GM12878 (cell line): ENCODE measurements around the gene NCKAP5. TPM values are rescaled to one million over a fixed set of nuclear protein-coding genes. Genes with fewer than 3 reads are reported as not detected.

Experiments used
- ATAC-seq: fragments of 200-7000 bp; cut with Tn5 transposase; 3 replicates; pipeline ENCODE4 v1.9.1; 2020; ENCODE audit warnings: mild to moderate bottlenecking, moderate library complexity
- BruUV-seq: library from RNA; stranded (reverse); fragments of 400-500 nt; replicated peaks from 2 replicates; lab custom pipeline; 2021; lab: Mats Ljungman, UMichigan
- CTCF ChIA-PET: fragments of 300-600 bp; sonication (Branson Sonifier 250); formaldehyde crosslinking; extraction: SDS; loops from one replicate; lab custom pipeline; 2021; ENCODE audit warnings: inconsistent platforms; lab: Yijun Ruan, JAX
- POLR2A ChIA-PET: fragments of 350-600 bp; formaldehyde crosslinking; extraction: SDS; loops from one replicate; lab custom pipeline; 2021; ENCODE audit warnings: inconsistent platforms; lab: Charles Lee
- RAD21 ChIA-PET: fragments of 300-600 bp; sonication (Branson Sonifier 250); formaldehyde crosslinking; loops from one replicate; lab custom pipeline; 2023; ENCODE audit warnings: antibody characterized with exemption; ENCODE audit not compliant: unreplicated experiment; lab: Charles Lee
- SMC1A ChIA-PET: fragments of 300-600 bp; sonication (Branson Sonifier 250); formaldehyde crosslinking; loops from one replicate; lab custom pipeline; 2023; ENCODE audit not compliant: unreplicated experiment, uncharacterized antibody; lab: Charles Lee
- DNase-seq: peaks from one replicate; pipeline ENCODE4 v3.0.0-alpha.2; 2011; ENCODE audit warnings: low read depth, low spot score
- FAIRE-seq: peaks from 3 replicates; lab custom pipeline; 2011; peaks lifted over from hg19 to GRCh38; lab: Jason Lieb, UNC
- H2AFZ ChIP-seq: 2 replicates; pipeline ENCODE4 v1.6.0; 2011; ENCODE audit warnings: low read depth, low read length, control low read depth; ENCODE audit not compliant: control insufficient read depth
- H3K27ac ChIP-seq: 2 replicates; pipeline ENCODE4 v1.5.1; 2011; ENCODE audit warnings: control low read depth; ENCODE audit not compliant: control insufficient read depth, insufficient read depth
- H3K27me3 ChIP-seq, 2 experiments: replicated peaks in 1 of 2; 2 replicates each; pipeline versions ENCODE4 v1.6.0 to v1.6.1; 2011; ENCODE audit warnings: low read length in 1 of 2; ENCODE audit not compliant: control insufficient read depth in 2 of 2, insufficient read depth in 2 of 2
- H3K36me3 ChIP-seq, 2 experiments: 2 replicates each; pipeline ENCODE4 v1.5.1; 2011; ENCODE audit warnings: low read length in 1 of 2; ENCODE audit not compliant: control insufficient read depth in 2 of 2, insufficient read depth in 2 of 2
- H3K4me1 ChIP-seq: 2 replicates; pipeline ENCODE4 v1.6.1; 2011; ENCODE audit warnings: mild to moderate bottlenecking, low read length, moderate library complexity, mixed read lengths; ENCODE audit not compliant: control insufficient read depth, insufficient read depth
- H3K4me2 ChIP-seq: 2 replicates; pipeline ENCODE4 v1.6.0; 2011; ENCODE audit warnings: control low read depth; ENCODE audit not compliant: control insufficient read depth, insufficient read depth
- H3K4me3 ChIP-seq: fragments of 200-600 bp; sonication (generic); 2 replicates; pipeline ENCODE4 v1.5.1; 2016
- H3K79me2 ChIP-seq: 2 replicates; pipeline ENCODE4 v1.6.0; 2011; ENCODE audit warnings: low read length; ENCODE audit not compliant: control insufficient read depth, insufficient read depth
- H3K9ac ChIP-seq: 2 replicates; pipeline ENCODE4 v1.8.0; 2011; ENCODE audit warnings: low read length, control low read depth, mixed read lengths; ENCODE audit not compliant: control insufficient read depth, insufficient read depth
- H3K9me3 ChIP-seq: replicated peaks from 3 replicates; pipeline ENCODE4 v1.5.1; 2011; ENCODE audit warnings: mild to moderate bottlenecking, low read length; ENCODE audit not compliant: control insufficient read depth, insufficient read depth
- H4K20me1 ChIP-seq: 2 replicates; pipeline ENCODE4 v1.6.0; 2011; ENCODE audit not compliant: control insufficient read depth, insufficient read depth
- BCL11A ChIP-seq: IDR thresholded peaks from 2 replicates; pipeline ENCODE4 v1.6.1; 2011; ENCODE audit warnings: low read depth, low read length
- CBX3 ChIP-seq: fragments of 200-600 bp; sonication (generic); IDR thresholded peaks from 2 replicates; pipeline ENCODE4 v1.6.1; 2016; ENCODE audit warnings: low read depth, borderline replicate concordance
- KLF5 ChIP-seq: fragments of 450-650 bp; IDR thresholded peaks from 2 replicates; pipeline ENCODE4 v1.6.1; 2014; ENCODE audit warnings: mild to moderate bottlenecking; ENCODE audit not compliant: partially characterized antibody
- MEF2B ChIP-seq: fragments of 450-650 bp; IDR thresholded peaks from 2 replicates; pipeline ENCODE4 v1.6.1; 2018; ENCODE audit warnings: mild to moderate bottlenecking, moderate library complexity; ENCODE audit not compliant: partially characterized antibody, poor library complexity, severe bottlenecking
- SMAD1 ChIP-seq: fragments of 450-650 bp; IDR thresholded peaks from 2 replicates; pipeline ENCODE4 v1.6.1; 2018; ENCODE audit warnings: mild to moderate bottlenecking, low read depth; ENCODE audit not compliant: partially characterized antibody
- SRF ChIP-seq, 2 experiments: IDR thresholded peaks; 2 replicates each; pipeline ENCODE4 v1.6.1; 2011; ENCODE audit warnings: low read depth in 2 of 2, low read length in 2 of 2, mild to moderate bottlenecking in 1 of 2, moderate library complexity in 1 of 2
- TCF12 ChIP-seq: IDR thresholded peaks from 2 replicates; pipeline ENCODE4 v1.6.1; 2011; ENCODE audit warnings: low read depth, mild to moderate bottlenecking, low read length
- YBX1 ChIP-seq: fragments of 450-650 bp; IDR thresholded peaks from 2 replicates; pipeline ENCODE4 v1.6.1; 2016; ENCODE audit warnings: antibody characterized with exemption
- WGBS: methylation state at CpG from one replicate; pipeline ENCODE4 v1.1.6; 2016; ENCODE audit warnings: low lambda C conversion rate; ENCODE audit not compliant: insufficient replicate concordance, insufficient coverage; ENCODE audit errors: missing lambda C conversion rate; 5-methylcytosine and 5-hydroxymethylcytosine counted together
- in situ Hi-C: fragments of 300-500 bp; cut with MboI; formaldehyde crosslinking; loops from 9 replicates; pipeline ENCODE4 v1.14.3; 2018; ENCODE audit warnings: mixed read lengths
- intact Hi-C: fragments of 100-400 bp; cut with micrococcal nuclease; formaldehyde crosslinking; loops from one replicate; pipeline ENCODE4 v1.14.2; 2022; ENCODE audit not compliant: unreplicated experiment
- polyA plus RNA-seq, 11 experiments: library from polyadenylated mRNA; depleted of rRNA in 4 of 11; unstranded in 6 of 11; stranded (reverse) in 5 of 11; fragments of >200 nt; fragmentation: Nextera tagmentation in 4 of 11; fragmentation: Illumina TruSeq in 1 of 11; extraction: Ambion mirVana in 4 of 11; extraction: Trizol in 1 of 11; gene quantifications; 1 replicate in 1 of 11; 2 replicates in 10 of 11; pipeline versions ENCODE4 v1.2.1 to v1.2.3, GENCODE V29; 2011 to 2016; ENCODE audit warnings: inconsistent platforms in 2 of 11, missing spikeins in 2 of 11, low read depth in 1 of 11
- total RNA-seq, 4 experiments: library from RNA; depleted of rRNA in 3 of 4; stranded (reverse); fragments of >200 nt in 3 of 4; fragmentation: Illumina TruSeq in 1 of 4; extraction: Trizol in 1 of 4; gene quantifications; 2 replicates each; pipeline versions ENCODE4 v1.2.1 to v1.2.3, GENCODE V29; 2013 to 2021
- TF ChIP-seq, protein P1 (sequence below): IDR thresholded peaks from 2 replicates; pipeline ENCODE4 v1.6.1; 2011; ENCODE audit warnings: mild to moderate bottlenecking, low read depth, low read length, moderate library complexity; ENCODE audit not compliant: insufficient replicate concordance
- TF ChIP-seq, protein P2 (sequence below): fragments of 450-650 bp; IDR thresholded peaks from 2 replicates; pipeline ENCODE4 v1.6.1; 2016; ENCODE audit warnings: mild to moderate bottlenecking

NCKAP5 gene
- total and polyA plus RNA-seq, 10 of the 15 experiments (the other 5 are each of a cell fraction or from before 2014, with no cell fraction given), result 0.06 to 0.44 (median 0.16) TPM

DNA sequence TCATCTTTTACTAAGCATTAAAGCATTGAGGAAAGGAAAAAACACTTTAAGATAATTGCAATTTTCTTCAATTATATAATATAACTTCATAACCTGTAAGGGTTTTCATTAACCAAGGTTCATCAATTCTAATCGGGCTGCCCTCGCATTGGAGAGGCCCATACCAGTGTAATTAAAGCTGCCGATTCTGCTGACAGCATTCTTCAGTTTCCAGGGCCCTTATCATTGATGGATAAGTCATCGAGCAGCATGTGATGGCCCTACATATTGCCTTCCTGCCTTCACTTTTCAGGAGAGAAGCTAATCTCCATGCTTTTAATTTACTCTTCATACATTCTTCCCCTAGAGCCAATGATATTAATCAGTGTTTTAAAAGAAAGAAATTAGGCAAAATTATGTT, 92.0 kb downstream of the NCKAP5 start:
- H2AFZ ChIP-seq, result no peak overlapping the region
- 57% methylated on average over 4 of the region's 4 CpGs for WGBS
- POLR2A ChIA-PET, result interaction anchor here (0.5 kb wide), 1 partner anchor 36 kb away, joined by 5 read pairs; no protein-coding TSS in a partner anchor

More for the DNA sequence above, 92.0 kb downstream of the NCKAP5 start:
- H3K4me2 ChIP-seq, result no peak overlapping the region
- in situ Hi-C loops (no loop called here), intact Hi-C loops (no loop called here)
- FAIRE-seq (no peak), DNase-seq (no peak), ATAC-seq (no peak)
- CTCF ChIA-PET, result interaction anchor here (1.5 kb wide), 2 partner anchors 18 to 48 kb away, joined by 3 to 4 read pairs; no protein-coding TSS in a partner anchor
- no peaks in the 10 kb centered on the region for H3K4me1 ChIP-seq
- H3K4me3 ChIP-seq, result no peak overlapping the region
- H3K79me2 ChIP-seq, result no peaks in the 10 kb centered on the region
- H3K27me3 ChIP-seq, result peaks cover 0 to 3% of the 10 kb centered on the region in 2 experiments; a peak in 1 of 4 replicates
- TF ChIP-seq SMAD1, result no peak
- TF ChIP-seq, protein P1, sequence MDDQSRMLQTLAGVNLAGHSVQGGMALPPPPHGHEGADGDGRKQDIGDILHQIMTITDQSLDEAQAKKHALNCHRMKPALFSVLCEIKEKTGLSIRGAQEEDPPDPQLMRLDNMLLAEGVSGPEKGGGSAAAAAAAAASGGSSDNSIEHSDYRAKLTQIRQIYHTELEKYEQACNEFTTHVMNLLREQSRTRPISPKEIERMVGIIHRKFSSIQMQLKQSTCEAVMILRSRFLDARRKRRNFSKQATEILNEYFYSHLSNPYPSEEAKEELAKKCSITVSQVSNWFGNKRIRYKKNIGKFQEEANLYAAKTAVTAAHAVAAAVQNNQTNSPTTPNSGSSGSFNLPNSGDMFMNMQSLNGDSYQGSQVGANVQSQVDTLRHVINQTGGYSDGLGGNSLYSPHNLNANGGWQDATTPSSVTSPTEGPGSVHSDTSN, result no peak
- TF ChIP-seq SRF (IDR thresholded peaks at IDR 0.05; ENCODE audit: low read depth in 2 of 2, low read length in 2 of 2), result no peak
- TF ChIP-seq MEF2B, result no peak
- TF ChIP-seq TCF12, result no peak
- TF ChIP-seq YBX1, result no peak
- TF ChIP-seq BCL11A, result no peak
- TF ChIP-seq KLF5, result no peak
- TF ChIP-seq, protein P2, sequence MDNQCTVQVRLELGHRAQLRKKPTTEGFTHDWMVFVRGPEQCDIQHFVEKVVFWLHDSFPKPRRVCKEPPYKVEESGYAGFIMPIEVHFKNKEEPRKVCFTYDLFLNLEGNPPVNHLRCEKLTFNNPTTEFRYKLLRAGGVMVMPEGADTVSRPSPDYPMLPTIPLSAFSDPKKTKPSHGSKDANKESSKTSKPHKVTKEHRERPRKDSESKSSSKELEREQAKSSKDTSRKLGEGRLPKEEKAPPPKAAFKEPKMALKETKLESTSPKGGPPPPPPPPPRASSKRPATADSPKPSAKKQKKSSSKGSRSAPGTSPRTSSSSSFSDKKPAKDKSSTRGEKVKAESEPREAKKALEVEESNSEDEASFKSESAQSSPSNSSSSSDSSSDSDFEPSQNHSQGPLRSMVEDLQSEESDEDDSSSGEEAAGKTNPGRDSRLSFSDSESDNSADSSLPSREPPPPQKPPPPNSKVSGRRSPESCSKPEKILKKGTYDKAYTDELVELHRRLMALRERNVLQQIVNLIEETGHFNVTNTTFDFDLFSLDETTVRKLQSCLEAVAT, result no peak
- TF ChIP-seq CBX3, result no peak
- no peak overlapping the region for H3K27ac ChIP-seq
- no peaks in the 10 kb centered on the region for H3K36me3 ChIP-seq
- RAD21 ChIA-PET, result no interaction called here
- BruUV-seq, result no TSS peak
- H4K20me1 ChIP-seq, result no peaks in the 10 kb centered on the region
- H3K9me3 ChIP-seq, result no peaks in the 10 kb centered on the region
- no peak overlapping the region for H3K9ac ChIP-seq
- SMC1A ChIA-PET, result interaction anchor here (1.2 kb wide), 1 partner anchor 84 kb away, joined by 3 read pairs; no protein-coding TSS in a partner anchor
